ENCODE measurements around the gene MMD. TPM values are rescaled to one million over a fixed set of nuclear protein-coding genes. Genes with fewer than 3 reads are reported as not detected.

The MMD gene
- total RNA-seq, result 9.3 and 14.6 TPM in 2 replicates

GRCh38 chr17:55421179-55421934 lies at the start of gene MMD:
Gene MMD (minus strand): TSS chr17:55421835. CDS start chr17:55421695, 140 bp downstream.

Other genes with a start within 250 kb of the MMD start
- under 0.01 and 0.22 TPM in 2 replicates for gene HLF, start 156.9 kb downstream of the MMD start, total RNA-seq
- not detected in 2 replicates for gene SMIM36, start 89.6 kb upstream of the MMD start, total RNA-seq

All from thoracic aorta endothelial cell (primary cell).